GM12873 (cell line): ENCODE data around the gene SRBD1.

Experiments
- TF ChIP-seq, protein P1 (sequence below): IDR thresholded peaks from 2 replicates; pipeline ENCODE4 v1.5.1; 2012; ENCODE audit warnings: low read depth, mild to moderate bottlenecking, moderate library complexity, low read length, control low read depth; ENCODE audit not compliant: insufficient read depth; ENCODE audit errors: missing control alignments

SRBD1 gene

DNA sequence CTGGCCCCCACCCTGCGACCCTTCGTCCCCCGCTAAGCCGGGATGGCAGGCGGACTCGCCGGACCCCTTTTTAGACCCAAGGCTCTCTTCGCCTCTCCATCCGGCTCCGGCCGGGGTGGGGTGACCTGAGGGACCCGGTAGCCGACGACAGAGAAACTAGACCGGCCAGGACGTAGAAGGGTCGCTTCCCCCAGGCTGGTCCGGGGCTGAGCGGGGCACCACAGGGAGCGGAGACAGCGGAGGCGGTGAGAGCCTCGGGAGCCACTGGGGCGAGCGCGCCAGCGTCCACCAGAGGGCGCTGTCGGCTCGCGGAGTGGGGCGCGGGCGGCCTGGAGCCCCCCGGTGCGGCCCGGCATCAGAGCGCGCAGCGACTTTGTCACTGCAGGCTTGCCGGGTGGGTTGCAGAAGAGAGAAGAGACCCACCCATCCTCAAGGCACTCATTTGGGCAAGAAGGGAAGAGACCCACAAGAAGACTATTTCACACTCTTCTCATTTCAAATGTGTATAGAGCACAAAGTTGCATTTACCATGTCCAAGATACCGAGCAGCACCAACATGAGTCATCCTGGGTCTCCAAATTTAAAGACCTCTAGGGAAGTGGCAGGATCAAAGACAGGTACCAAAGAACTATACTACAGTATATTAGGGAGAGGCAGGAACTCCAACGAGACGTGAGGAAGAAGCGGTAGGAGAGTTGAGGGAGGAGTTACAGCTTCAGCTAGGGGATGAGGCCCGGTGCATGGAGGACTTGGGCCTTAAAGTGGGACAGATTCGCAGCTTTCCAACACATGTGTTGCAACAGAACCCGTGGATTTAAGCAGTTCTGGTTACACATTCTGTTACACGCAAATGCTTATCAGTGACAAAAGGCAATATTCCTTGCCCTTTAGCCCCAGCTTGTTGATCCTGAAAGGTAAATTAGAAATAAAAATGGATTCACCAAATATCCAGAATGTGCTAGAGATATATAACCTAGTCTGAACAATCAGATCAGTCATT is 32.8 kb upstream of the SRBD1 start:
- TF ChIP-seq, protein P1, sequence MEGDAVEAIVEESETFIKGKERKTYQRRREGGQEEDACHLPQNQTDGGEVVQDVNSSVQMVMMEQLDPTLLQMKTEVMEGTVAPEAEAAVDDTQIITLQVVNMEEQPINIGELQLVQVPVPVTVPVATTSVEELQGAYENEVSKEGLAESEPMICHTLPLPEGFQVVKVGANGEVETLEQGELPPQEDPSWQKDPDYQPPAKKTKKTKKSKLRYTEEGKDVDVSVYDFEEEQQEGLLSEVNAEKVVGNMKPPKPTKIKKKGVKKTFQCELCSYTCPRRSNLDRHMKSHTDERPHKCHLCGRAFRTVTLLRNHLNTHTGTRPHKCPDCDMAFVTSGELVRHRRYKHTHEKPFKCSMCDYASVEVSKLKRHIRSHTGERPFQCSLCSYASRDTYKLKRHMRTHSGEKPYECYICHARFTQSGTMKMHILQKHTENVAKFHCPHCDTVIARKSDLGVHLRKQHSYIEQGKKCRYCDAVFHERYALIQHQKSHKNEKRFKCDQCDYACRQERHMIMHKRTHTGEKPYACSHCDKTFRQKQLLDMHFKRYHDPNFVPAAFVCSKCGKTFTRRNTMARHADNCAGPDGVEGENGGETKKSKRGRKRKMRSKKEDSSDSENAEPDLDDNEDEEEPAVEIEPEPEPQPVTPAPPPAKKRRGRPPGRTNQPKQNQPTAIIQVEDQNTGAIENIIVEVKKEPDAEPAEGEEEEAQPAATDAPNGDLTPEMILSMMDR: peak; percentile 91

DNA sequence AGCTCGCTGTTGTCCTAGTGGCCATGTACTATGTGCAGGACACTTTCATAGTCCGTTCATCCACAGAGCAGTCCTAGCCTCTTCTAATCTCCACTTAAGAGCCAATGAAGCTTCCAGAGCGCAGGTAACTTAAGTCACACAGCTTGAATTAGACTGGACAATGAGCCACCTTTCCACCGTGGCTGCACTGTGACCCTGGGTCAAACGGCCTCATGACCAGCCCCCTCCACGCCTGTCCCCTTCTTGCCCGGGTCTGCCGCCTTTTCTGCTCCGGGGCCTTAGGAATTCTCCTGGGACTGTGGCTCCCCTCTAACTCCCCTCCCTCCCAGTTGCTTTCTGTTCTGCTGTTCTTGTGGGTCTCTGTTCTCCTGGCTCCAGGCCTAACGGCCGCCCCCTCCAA is 32.0 kb upstream of the SRBD1 start:
- TF ChIP-seq, protein P1: no peak

DNA sequence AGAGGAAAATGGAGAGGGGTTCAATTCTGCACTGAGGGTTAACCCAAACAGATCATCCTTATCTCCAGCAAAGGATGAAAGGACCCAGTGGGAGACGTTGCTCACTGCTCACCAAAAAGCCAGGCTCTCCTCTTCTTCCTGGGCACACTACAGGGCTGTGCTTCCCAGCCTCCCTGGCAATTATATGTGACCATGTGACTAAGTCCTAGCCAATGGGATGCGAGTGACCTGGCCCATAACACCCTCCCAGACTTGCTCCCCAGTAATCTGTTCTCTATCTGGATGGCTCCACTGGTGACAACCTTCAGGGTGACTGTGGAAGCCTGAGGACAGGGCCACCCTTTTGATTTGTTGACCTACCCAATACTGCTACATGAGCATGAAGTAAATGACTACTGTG is 29.5 kb upstream of the SRBD1 start:
- TF ChIP-seq, protein P1: no peak

DNA sequence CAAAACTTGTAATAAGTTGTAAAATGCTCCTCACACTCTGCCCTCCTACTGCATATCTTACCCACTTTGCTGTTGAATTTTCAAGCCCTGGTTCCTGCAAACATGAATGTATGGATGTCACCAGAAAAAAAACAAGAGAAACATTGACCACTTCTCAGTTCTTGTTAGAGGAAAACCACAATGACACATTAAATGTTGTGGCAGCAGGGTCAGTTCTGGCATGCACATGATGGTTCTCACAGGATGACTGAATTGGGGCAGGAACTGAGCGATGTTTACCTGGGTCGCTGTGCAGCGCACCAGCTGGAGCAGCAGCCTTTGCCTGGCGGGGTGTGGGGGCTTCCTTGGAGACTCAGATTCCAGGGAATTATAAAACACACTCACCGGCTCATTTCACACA is 26.4 kb upstream of the SRBD1 start:
- TF ChIP-seq, protein P1: no peak

DNA sequence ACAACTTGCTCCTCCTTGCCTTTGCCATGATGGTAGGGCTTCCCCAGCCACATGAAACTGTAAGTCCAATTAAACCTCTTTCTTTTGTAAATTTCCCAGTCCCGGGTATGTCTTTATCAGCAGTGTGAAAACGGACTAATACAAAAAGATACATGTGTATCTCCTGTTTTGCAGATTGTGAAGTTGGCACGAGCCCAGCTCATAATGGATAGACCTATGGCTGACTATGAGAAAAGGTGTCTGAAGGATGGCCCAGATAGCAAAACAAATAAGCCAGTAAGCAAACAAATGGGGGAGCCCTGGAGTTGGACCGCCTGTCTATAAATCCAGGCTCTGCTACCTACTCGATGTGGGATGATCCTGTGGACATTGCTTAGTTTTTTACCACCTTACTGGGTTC is 24.9 kb upstream of the SRBD1 start:
- TF ChIP-seq, protein P1: no peak

DNA sequence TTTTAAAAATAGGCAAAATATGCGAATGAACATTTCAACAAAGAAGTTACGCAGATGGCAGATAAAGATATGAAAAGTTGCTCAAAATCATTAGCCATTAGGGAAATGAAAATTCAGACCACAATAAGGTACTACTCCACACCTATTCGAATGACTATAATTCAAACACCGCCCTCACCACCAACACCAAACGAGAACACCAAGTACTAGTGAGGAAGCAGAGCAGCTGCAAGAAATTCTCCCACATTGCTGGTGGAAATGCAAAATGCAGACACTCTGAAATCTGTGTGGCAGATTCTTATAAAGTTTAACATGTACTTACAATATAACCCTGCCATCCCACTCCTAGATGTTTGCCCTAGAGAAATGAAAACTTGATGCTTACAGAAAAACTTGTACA is 23.2 kb upstream of the SRBD1 start:
- TF ChIP-seq, protein P1: no peak

DNA sequence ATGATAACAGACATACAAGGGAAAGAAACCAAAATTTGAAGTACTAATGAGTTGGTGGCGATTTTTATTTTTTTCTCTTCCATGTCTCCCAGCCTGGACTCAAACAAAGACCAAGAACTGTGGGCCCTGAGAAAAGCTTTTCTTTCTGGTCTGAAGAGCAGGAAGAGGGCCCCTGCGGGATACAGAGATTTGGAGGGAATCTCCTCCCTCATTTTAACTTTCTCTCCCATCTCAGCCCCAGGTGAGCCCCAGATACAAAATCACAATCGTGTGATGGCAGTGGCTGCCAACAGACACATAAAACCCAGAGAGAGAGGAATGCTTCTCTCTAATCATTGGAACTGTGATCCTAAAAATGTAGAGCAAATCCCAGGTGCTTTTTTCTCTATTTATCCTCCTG is 20.9 kb upstream of the SRBD1 start:
- TF ChIP-seq, protein P1: no peak
